Measurements from ENCODE around the gene CORO7.

DNA sequence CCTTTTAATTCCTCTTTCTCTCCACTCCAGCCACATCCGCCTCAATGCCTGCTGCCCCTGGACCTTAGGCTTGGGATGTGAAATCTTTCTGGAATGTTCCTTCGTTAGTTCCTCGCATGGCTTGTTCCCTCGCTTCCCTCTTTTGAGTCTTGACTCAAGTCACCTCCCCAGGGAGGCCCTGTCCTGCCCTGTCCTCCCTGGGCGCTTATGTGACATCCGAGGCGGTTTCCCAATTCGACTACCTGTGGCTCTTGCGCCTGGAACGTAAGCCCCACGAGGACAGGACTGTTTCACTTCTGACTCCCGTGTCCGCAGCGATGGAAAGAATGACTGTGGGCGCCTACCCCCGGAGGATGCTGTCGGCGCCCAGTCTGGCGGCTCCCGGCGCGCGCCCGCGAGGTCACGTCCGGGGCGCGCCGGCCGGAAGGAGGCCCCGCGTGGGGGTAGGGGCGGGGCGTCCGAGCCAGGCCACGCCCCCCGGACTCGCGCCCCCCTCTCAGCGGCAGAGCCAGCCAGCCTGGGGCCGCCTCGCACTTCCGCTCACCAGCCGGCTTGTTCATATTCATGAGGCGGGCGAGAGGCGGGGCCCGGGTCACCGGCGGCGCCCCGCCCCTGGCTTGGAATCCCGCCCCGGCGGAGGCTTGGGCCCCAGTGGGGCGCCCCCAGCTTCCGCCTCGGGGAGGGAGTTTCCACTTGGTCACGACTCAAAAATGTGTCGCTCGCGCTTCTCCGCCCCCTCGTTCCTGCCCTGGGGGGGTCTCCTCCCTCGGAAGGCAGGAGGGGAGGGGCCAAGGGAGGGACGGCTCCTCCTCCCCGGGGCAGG lies 109.0 kb downstream of the CORO7 start:
- TF ChIP-seq, protein P1, sequence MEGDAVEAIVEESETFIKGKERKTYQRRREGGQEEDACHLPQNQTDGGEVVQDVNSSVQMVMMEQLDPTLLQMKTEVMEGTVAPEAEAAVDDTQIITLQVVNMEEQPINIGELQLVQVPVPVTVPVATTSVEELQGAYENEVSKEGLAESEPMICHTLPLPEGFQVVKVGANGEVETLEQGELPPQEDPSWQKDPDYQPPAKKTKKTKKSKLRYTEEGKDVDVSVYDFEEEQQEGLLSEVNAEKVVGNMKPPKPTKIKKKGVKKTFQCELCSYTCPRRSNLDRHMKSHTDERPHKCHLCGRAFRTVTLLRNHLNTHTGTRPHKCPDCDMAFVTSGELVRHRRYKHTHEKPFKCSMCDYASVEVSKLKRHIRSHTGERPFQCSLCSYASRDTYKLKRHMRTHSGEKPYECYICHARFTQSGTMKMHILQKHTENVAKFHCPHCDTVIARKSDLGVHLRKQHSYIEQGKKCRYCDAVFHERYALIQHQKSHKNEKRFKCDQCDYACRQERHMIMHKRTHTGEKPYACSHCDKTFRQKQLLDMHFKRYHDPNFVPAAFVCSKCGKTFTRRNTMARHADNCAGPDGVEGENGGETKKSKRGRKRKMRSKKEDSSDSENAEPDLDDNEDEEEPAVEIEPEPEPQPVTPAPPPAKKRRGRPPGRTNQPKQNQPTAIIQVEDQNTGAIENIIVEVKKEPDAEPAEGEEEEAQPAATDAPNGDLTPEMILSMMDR (conservative IDR thresholded peaks at IDR 0.05) = no peak
- TF ChIP-seq ZFX (IDR thresholded peaks at IDR 0.05) = no peak
